ENCODE measurements around the gene CCL2.

GRCh38 chr17:34230342-34230741 lies 24.7 kb upstream of the CCL2 start:
- TF ChIP-seq PKNOX1 (IDR thresholded peaks at IDR 0.05) (no peak), ELF4 (IDR thresholded peaks at IDR 0.05) (no peak), SUZ12 (IDR thresholded peaks at IDR 0.05) (no peak), TARDBP (IDR thresholded peaks at IDR 0.05) (no peak), FOXM1 (IDR thresholded peaks at IDR 0.05; ENCODE audit: borderline replicate concordance) (no peak), BHLHE40 (IDR thresholded peaks at IDR 0.05; ENCODE audit: borderline replicate concordance) (no peak), FOXK2 (IDR thresholded peaks at IDR 0.05) (no peak), HDGF (IDR thresholded peaks at IDR 0.05; ENCODE audit: borderline replicate concordance) (no peak), ZNF384 (IDR thresholded peaks at IDR 0.05) (no peak)
